HEK293 (cell line): ENCODE results near the gene AMPD1.
A peak's percentile ranks its signal among the peaks of the same experiment; 100 is the strongest.

ENCODE experiments used
- SP7 ChIP-seq: fragments of 450-650 bp; formaldehyde crosslinking; IDR thresholded peaks from 2 replicates; pipeline ENCODE4 v1.5.1; 2016; ENCODE audit warnings: missing biosample characterization, missing genetic modification characterization
- ZBTB11 ChIP-seq: fragments of 450-650 bp; formaldehyde crosslinking; conservative IDR thresholded peaks from 2 replicates; pipeline ENCODE4 v1.5.1; 2016; ENCODE audit warnings: low read depth, missing biosample characterization, missing genetic modification characterization
- ZBTB48 ChIP-seq: fragments of 450-650 bp; formaldehyde crosslinking; IDR thresholded peaks from 2 replicates; pipeline ENCODE4 v1.5.1; 2016; ENCODE audit warnings: missing biosample characterization, missing genetic modification characterization
- ZBTB8A ChIP-seq: fragments of 450-650 bp; formaldehyde crosslinking; IDR thresholded peaks from 2 replicates; pipeline ENCODE4 v1.5.1; 2016; ENCODE audit warnings: missing biosample characterization, missing genetic modification characterization
- ZFP37 ChIP-seq: fragments of 450-650 bp; formaldehyde crosslinking; IDR thresholded peaks from 2 replicates; pipeline ENCODE4 v1.5.1; 2016; ENCODE audit warnings: missing biosample characterization, missing genetic modification characterization
- ZNF140 ChIP-seq: fragments of 450-650 bp; formaldehyde crosslinking; IDR thresholded peaks from 2 replicates; pipeline ENCODE4 v1.5.1; 2016; ENCODE audit warnings: missing biosample characterization, missing genetic modification characterization
- ZNF155 ChIP-seq: fragments of 450-650 bp; formaldehyde crosslinking; IDR thresholded peaks from 2 replicates; pipeline ENCODE4 v1.5.1; 2016; ENCODE audit warnings: missing biosample characterization, missing genetic modification characterization
- ZNF175 ChIP-seq: fragments of 450-650 bp; formaldehyde crosslinking; IDR thresholded peaks from 2 replicates; pipeline ENCODE4 v1.5.1; 2016; ENCODE audit warnings: missing biosample characterization, missing genetic modification characterization
- ZNF239 ChIP-seq: fragments of 450-650 bp; formaldehyde crosslinking; IDR thresholded peaks from 2 replicates; pipeline ENCODE4 v1.5.1; 2016; ENCODE audit warnings: missing biosample characterization, missing genetic modification characterization
- ZNF280D ChIP-seq: fragments of 450-650 bp; formaldehyde crosslinking; IDR thresholded peaks from 2 replicates; pipeline ENCODE4 v1.5.1; 2016; ENCODE audit warnings: missing biosample characterization, missing genetic modification characterization
- ZNF302 ChIP-seq: fragments of 450-650 bp; formaldehyde crosslinking; IDR thresholded peaks from 2 replicates; pipeline ENCODE4 v1.5.1; 2016; ENCODE audit warnings: missing biosample characterization, missing genetic modification characterization, low read depth
- ZNF335 ChIP-seq: fragments of 450-650 bp; formaldehyde crosslinking; conservative IDR thresholded peaks from 2 replicates; pipeline ENCODE4 v1.5.1; 2016; ENCODE audit warnings: missing biosample characterization, missing genetic modification characterization
- ZNF398 ChIP-seq: fragments of 450-650 bp; formaldehyde crosslinking; IDR thresholded peaks from 2 replicates; pipeline ENCODE4 v1.5.1; 2017; ENCODE audit warnings: missing biosample characterization, missing genetic modification characterization
- ZNF426 ChIP-seq: fragments of 450-650 bp; formaldehyde crosslinking; IDR thresholded peaks from 2 replicates; pipeline ENCODE4 v1.5.1; 2017; ENCODE audit warnings: missing biosample characterization, missing genetic modification characterization, mild to moderate bottlenecking, inconsistent platforms, moderate library complexity
- ZNF510 ChIP-seq: fragments of 450-650 bp; formaldehyde crosslinking; IDR thresholded peaks from 2 replicates; pipeline ENCODE4 v1.5.1; 2018; ENCODE audit warnings: mild to moderate bottlenecking, missing genetic modification characterization, missing biosample characterization; ENCODE audit not compliant: insufficient replicate concordance
- ZNF518A ChIP-seq: fragments of 450-650 bp; formaldehyde crosslinking; conservative IDR thresholded peaks from 2 replicates; pipeline ENCODE4 v1.5.1; 2016; ENCODE audit warnings: low read depth, missing biosample characterization, missing genetic modification characterization
- ZNF529 ChIP-seq: fragments of 450-650 bp; formaldehyde crosslinking; IDR thresholded peaks from 2 replicates; pipeline ENCODE4 v1.5.1; 2017; ENCODE audit warnings: missing genetic modification characterization, missing biosample characterization; ENCODE audit not compliant: insufficient replicate concordance
- ZNF549 ChIP-seq: fragments of 450-650 bp; IDR thresholded peaks from 2 replicates; pipeline ENCODE4 v1.5.1; 2018; ENCODE audit warnings: missing biosample characterization, missing genetic modification characterization, mild to moderate bottlenecking, inconsistent platforms, moderate library complexity
- ZNF555 ChIP-seq: fragments of 450-650 bp; formaldehyde crosslinking; conservative IDR thresholded peaks from 2 replicates; pipeline ENCODE4 v1.5.1; 2017; ENCODE audit warnings: missing biosample characterization, mild to moderate bottlenecking, missing genetic modification characterization, inconsistent platforms
- ZNF558 ChIP-seq: fragments of 450-650 bp; formaldehyde crosslinking; IDR thresholded peaks from 2 replicates; pipeline ENCODE4 v1.5.1; 2016; ENCODE audit warnings: missing biosample characterization, missing genetic modification characterization
- ZNF621 ChIP-seq: fragments of 450-650 bp; formaldehyde crosslinking; IDR thresholded peaks from 2 replicates; pipeline ENCODE4 v1.5.1; 2017; ENCODE audit warnings: missing biosample characterization, missing genetic modification characterization
- ZNF623 ChIP-seq: fragments of 450-650 bp; formaldehyde crosslinking; IDR thresholded peaks from 2 replicates; pipeline ENCODE4 v1.5.1; 2016; ENCODE audit warnings: missing biosample characterization, missing genetic modification characterization
- ZNF629 ChIP-seq: fragments of 450-650 bp; formaldehyde crosslinking; IDR thresholded peaks from 2 replicates; pipeline ENCODE4 v1.5.1; 2017; ENCODE audit warnings: missing biosample characterization, missing genetic modification characterization
- ZNF654 ChIP-seq: fragments of 450-650 bp; formaldehyde crosslinking; IDR thresholded peaks from 2 replicates; pipeline ENCODE4 v1.5.1; 2016; ENCODE audit warnings: low read depth, missing biosample characterization, missing genetic modification characterization
- ZNF664 ChIP-seq: fragments of 450-650 bp; formaldehyde crosslinking; IDR thresholded peaks from 2 replicates; pipeline ENCODE4 v1.5.1; 2016; ENCODE audit warnings: missing biosample characterization, missing genetic modification characterization
- ZNF830 ChIP-seq: fragments of 450-650 bp; IDR thresholded peaks from 2 replicates; pipeline ENCODE4 v1.5.0; 2018; ENCODE audit warnings: missing biosample characterization, missing genetic modification characterization, low read depth, mild to moderate bottlenecking, moderate library complexity
- ZXDB ChIP-seq: fragments of 450-650 bp; formaldehyde crosslinking; IDR thresholded peaks from 2 replicates; pipeline ENCODE4 v1.5.1; 2016; ENCODE audit warnings: missing biosample characterization, missing genetic modification characterization

AMPD1 gene

GRCh38 chr1:114692947-114693346, 2.4 kb downstream of the AMPD1 start (continued):
- TF ChIP-seq ZBTB48 (tag by site-specific recombination) (no peak), ZNF510 (tag by site-specific recombination) (peak; percentile 18), ZNF623 (peak; percentile 64), ZBTB8A (tag by site-specific recombination) (peak; percentile 62), ZNF549 (no peak), ZNF518A (peak; percentile 83; the same call in 1 of the 2 replicates), ZNF529 (tag by site-specific recombination) (no peak), ZNF621 (no peak), ZFP37 (tag by site-specific recombination) (0 out of 2 replicates have a peak, but pooled peaks have one; percentile 39), SP7 (tag by site-specific recombination) (no peak), ZNF426 (peak; percentile 95), ZNF629 (tag by site-specific recombination) (0 out of 2 replicates have a peak, but pooled peaks have one; percentile 34), ZNF239 (tag by site-specific recombination) (no peak), ZNF558 (tag by site-specific recombination) (0 out of 2 replicates have a peak, but pooled peaks have one; percentile 45), ZXDB (peak; percentile 62; the same call in 1 of the 2 replicates), ZNF555 (peak; percentile 87), ZNF398 (no peak), ZNF335 (tag by site-specific recombination) (no peak), ZNF140 (tag by site-specific recombination) (peak; percentile 23; the same call in 1 of the 2 replicates), ZNF654 (peak; percentile 7; the same call in 1 of the 2 replicates), ZNF155 (no peak), ZBTB11 (tag by site-specific recombination) (peak; percentile 73), ZNF830 (tag by site-specific recombination) (no peak), ZNF302 (tag by site-specific recombination) (no peak), ZNF175 (tag by site-specific recombination) (no peak), ZNF280D (no peak), ZNF664 (tag by site-specific recombination) (peak; percentile 49; the same call in 1 of the 2 replicates)
